Activated T-helper 17 cell treated with anti-CD3 and anti-CD28 coated beads, Interleukin-2, amount 50 U/mL, for 72 hours (primary cell): ENCODE results near the gene PROK2. TPM values are rescaled to one million over a fixed set of nuclear protein-coding genes. Genes with fewer than 3 reads are reported as not detected.

Source experiments
- ATAC-seq: fragments of 150-1000 bp; cut with Tn5 transposase; replicated peaks from 2 replicates; pipeline ENCODE4 v1.10.0; 2021; ENCODE audit warnings: mild to moderate bottlenecking, moderate library complexity
- H3K27ac Mint-ChIP-seq: one replicate; pipeline ENCODE4 v1.8.0; 2022; ENCODE audit warnings: mixed read lengths
- H3K27me3 Mint-ChIP-seq: one replicate; pipeline ENCODE4 v1.8.0; 2022; ENCODE audit warnings: mixed read lengths
- H3K36me3 Mint-ChIP-seq: one replicate; pipeline ENCODE4 v1.8.0; 2022; ENCODE audit warnings: low read depth, mild to moderate bottlenecking, mixed read lengths
- H3K4me1 Mint-ChIP-seq: one replicate; pipeline ENCODE4 v1.8.0; 2022; ENCODE audit warnings: mixed read lengths
- H3K4me3 Mint-ChIP-seq: one replicate; pipeline ENCODE4 v1.8.0; 2022; ENCODE audit warnings: mild to moderate bottlenecking, mixed read lengths
- H3K9me3 Mint-ChIP-seq: one replicate; pipeline ENCODE4 v1.8.0; 2022; ENCODE audit warnings: mixed read lengths
- total RNA-seq, 2 donors: library from RNA; stranded (reverse); gene quantifications; one replicate each; pipeline ENCODE4 v1.2.3, GENCODE V29; 2022

Gene PROK2, protein sequence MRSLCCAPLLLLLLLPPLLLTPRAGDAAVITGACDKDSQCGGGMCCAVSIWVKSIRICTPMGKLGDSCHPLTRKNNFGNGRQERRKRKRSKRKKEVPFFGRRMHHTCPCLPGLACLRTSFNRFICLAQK
- total RNA-seq: 1 to 10 TPM in 1 of 2 donors, under 1 TPM in 1; 0.61 to 4.6 TPM

DNA sequence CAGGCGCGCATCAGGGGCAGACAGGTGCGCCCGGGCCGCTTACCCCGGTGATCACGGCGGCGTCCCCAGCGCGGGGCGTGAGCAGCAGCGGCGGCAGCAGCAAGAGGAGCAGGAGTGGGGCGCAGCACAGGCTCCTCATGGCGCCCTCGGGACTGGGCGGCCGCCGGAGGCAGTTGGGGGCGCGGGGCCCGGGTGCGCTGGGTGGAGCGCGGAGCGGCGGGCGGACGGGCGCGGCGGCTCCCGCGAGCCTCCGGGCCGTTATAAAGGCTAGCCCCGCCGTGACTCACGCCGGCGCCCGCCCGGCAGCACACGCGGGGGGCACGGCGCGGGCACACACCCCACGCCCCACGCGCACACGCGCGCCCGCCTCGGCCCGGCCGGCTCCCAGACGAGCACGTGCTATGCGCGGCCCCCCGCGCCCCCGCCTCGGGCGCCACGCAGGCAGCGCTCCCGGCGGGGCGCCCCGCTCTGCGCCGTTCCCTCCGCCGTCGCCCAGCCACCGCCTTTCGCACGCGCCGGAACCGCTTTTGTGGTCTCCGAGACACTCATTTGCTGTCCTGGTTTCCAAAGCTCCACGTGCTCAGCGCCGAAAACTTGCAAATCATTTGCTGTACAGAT is at the start of gene PROK2:
TSS of gene PROK2 (minus strand) at position 235 of the 618 bp plus-strand sequence. CDS start at position 139, 96 bp downstream.
- peaks cover 49% of the 10 kb centered on the region for H3K27me3 Mint-ChIP-seq
- no peaks in the 10 kb centered on the region for H3K36me3 Mint-ChIP-seq
- no peak within 1 kb of the TSS for H3K27ac Mint-ChIP-seq
- peak; percentile 64 for ATAC-seq
- no peaks in the 10 kb centered on the region for H3K9me3 Mint-ChIP-seq
- H3K4me1 Mint-ChIP-seq: peaks cover 3% of the 10 kb centered on the region
- peak within 1 kb of the TSS; percentile 70 for H3K4me3 Mint-ChIP-seq

DNA sequence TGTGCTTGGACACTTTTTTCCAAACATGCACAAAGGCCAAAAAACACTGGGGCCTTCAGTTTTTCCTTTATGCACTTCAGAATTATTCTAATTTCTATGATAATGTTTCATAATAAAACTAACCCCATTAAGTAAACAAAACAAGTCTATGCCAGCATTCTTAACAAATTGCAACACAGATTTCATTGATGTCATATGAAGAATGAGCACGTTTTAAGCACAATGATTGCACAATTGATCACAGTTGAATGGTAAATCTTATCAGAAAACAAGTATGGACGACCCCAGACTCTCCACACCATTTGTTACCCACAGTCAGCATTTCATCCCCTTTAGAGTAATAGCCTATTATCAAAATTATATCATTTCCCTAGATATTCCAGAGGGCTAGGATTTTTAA is 46.7 kb upstream of the PROK2 start:
- ATAC-seq: no peak
- Mint-ChIP-seq H3K4me1 (peaks cover 4% of the 10 kb centered on the region), H3K27me3 (no peaks in the 10 kb centered on the region), H3K9me3 (no peaks in the 10 kb centered on the region), H3K27ac (no peak overlapping the region), H3K36me3 (no peaks in the 10 kb centered on the region), H3K4me3 (no peak overlapping the region)

DNA sequence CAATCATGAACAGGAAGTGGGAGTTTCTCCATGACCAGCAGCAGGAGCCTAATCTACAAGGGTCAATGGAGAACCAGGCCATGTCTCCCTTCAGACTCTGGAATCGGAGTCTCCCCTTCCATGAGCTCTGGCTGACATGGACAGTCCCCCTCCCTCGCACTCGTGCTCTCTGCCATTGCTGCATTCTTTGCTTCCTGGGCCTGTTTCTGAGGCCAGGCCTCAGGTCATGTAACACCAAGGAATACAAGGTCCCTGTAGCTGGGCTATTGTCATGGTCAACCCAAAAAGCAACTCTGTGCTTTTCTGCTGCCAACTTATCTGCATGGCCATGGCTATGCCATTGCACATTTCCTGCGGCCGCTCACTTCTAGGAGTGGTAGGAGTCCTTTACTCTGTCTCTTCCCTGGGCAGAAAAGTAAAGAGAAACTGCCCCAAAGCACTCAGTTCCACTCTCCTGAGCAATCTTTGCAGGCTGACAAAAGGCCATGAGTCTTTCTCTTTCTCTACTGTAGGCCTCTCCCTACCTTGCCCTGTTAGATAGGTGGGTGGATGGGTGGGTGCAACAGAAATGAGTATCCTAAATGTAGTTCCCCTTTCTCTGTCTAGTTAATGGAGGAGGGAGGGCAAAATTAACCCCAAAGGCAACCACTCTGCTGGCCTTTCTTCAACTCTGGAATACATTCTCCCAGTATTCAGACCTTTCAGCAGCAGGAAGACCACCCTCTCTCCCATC is 40.8 kb upstream of the PROK2 start:
- Mint-ChIP-seq H3K27ac (no peak overlapping the region), H3K4me3 (no peak overlapping the region), H3K9me3 (no peaks in the 10 kb centered on the region), H3K27me3 (peaks cover 4% of the 10 kb centered on the region), H3K36me3 (no peaks in the 10 kb centered on the region), H3K4me1 (peaks cover 4% of the 10 kb centered on the region)
- ATAC-seq: no peak

DNA sequence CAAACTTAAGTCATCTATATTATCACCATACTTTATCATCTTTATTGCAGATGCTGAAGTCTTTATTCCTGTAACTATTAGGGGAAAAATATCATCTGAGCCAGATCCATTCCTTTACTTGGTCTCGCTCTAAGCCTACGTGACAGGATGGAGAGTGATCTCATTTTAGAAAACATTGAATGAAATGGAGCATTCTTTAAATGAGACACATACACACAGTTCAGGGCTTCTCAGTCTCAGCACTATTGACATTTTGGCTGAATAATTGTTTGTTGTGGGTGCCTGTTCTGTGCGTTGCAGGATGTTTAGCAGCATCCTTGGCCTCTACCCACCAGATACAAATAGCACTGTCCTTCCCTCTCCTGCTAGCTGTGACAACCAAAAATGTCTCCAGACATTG is 36.2 kb upstream of the PROK2 start:
- Mint-ChIP-seq H3K27me3 (peaks cover 4% of the 10 kb centered on the region), H3K27ac (no peak overlapping the region), H3K4me3 (no peak overlapping the region), H3K36me3 (no peaks in the 10 kb centered on the region), H3K9me3 (no peaks in the 10 kb centered on the region), H3K4me1 (no peaks in the 10 kb centered on the region)
- ATAC-seq: no peak

DNA sequence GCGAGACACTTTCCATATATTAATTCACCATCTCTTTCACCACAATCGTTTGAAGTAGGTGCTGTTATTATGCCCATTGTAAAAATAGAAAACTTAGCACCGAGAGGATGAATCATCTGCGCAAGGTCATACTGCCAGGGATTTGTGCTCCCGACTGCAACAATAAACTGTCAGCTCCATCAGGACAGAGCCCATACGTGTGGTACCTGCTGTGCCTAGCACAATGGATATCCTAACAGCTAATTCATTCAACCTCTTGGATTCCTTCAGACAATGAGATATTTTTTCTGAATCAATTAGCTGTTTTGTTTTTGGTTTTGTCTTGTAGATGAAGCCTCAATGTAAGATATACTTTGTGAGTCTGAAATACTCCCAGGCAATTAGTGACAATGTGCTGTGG is 32.3 kb upstream of the PROK2 start:
- Mint-ChIP-seq H3K27me3 (no peaks in the 10 kb centered on the region), H3K27ac (no peak overlapping the region), H3K9me3 (no peaks in the 10 kb centered on the region), H3K4me3 (no peak overlapping the region), H3K36me3 (no peaks in the 10 kb centered on the region), H3K4me1 (no peaks in the 10 kb centered on the region)
- ATAC-seq: no peak

DNA sequence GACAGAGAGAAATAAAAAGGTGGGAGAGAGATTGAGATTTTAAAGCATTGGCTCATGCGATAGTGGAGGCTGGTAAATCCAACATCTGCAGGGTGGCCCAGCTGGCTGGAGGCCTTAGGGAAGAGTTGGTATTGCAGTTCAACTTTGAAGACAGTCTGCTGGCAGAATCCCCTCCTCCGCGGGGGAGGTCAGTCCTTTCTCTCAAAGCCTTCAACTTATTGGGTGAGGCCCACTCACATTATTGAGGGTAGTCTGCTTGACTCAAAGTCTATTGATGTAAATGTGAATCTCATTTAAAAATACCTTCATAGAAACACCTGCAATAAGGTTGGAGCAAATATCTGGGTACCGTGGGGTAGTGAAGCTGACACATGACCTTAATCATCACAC is 31.8 kb upstream of the PROK2 start:
- H3K9me3 Mint-ChIP-seq: no peaks in the 10 kb centered on the region
- no peak overlapping the region for H3K27ac Mint-ChIP-seq
- no peaks in the 10 kb centered on the region for H3K36me3 Mint-ChIP-seq
- H3K4me1 Mint-ChIP-seq: no peaks in the 10 kb centered on the region
- H3K4me3 Mint-ChIP-seq: no peak overlapping the region
- no peak for ATAC-seq
- H3K27me3 Mint-ChIP-seq: no peaks in the 10 kb centered on the region

DNA sequence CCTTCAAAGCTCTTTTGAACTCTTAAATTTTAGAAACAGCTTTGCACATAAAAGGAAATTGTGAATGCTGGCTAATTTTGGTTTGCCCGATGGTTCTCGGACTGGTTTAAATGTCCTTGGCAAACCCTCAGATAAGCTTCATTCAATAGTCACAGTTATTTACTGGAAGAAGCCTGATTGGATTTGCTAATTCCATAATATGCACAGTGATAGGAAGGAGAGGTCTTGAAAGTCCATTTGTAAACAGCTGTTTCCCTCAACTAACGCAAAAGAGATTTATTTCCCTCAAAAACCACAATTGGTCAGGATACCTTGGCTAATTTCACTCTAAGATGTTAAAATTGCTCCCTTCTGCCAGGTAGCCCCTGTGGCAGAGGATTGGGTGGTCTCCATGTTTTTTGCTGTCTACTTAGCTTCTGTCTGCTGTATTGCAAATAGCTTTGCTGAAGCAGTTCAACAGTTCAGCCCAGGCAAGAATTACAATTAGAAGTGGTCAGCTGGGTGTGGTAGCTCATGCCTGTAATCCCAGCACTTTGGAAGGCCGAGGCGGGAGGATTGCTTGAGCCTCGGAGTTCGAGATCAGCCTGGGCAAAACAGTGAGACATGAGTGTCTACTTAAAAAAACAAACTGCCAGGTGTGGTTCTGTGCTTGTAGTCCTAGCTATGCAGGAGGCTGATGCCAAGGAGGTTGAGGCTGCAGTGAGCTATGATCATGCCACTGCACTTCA is 30.6 kb upstream of the PROK2 start:
- Mint-ChIP-seq H3K9me3 (no peaks in the 10 kb centered on the region), H3K4me1 (no peaks in the 10 kb centered on the region), H3K4me3 (no peak overlapping the region), H3K27ac (no peak overlapping the region), H3K27me3 (no peaks in the 10 kb centered on the region), H3K36me3 (no peaks in the 10 kb centered on the region)
- no peak for ATAC-seq

DNA sequence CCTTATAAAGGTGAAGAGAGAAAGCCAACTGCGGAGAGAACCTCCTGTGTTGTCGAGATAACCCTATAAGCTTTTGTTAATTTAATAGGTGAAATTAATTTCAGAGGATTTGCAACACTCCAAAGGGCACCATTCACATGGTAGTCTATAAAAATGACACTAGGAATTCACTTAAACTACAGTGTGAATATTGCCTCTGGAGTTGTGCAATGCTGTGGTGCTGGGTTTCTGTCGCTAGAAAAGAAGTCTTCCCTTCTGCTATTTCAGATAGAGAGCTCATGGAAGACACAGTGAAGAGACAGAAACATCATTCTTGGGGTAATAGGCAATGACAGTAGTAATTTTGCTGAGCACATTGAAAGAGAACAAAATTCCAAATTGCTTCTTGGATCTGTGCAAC is 28.8 kb upstream of the PROK2 start:
- H3K27me3 Mint-ChIP-seq: no peaks in the 10 kb centered on the region
- H3K27ac Mint-ChIP-seq: no peak overlapping the region
- no peaks in the 10 kb centered on the region for H3K4me1 Mint-ChIP-seq
- no peak overlapping the region for H3K4me3 Mint-ChIP-seq
- no peaks in the 10 kb centered on the region for H3K9me3 Mint-ChIP-seq
- ATAC-seq: no peak
- H3K36me3 Mint-ChIP-seq: no peaks in the 10 kb centered on the region

DNA sequence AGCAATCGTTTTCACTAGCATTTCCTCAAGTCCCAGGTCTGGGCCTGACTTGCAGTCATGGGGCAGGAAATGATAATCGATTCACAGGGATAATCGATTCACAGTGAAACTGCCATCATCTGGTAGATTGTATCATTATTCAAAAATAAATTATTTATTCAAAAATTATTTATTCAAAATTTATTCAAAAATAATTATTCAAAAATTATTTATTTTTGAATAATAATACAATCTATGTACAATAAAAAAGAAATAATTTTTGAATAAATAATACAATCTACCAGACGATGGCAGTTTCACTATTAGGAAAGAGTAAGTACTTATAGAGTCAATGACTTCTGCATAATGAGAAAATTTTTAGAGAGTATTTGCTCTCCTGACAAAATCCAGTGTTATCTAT is 28.1 kb upstream of the PROK2 start:
- no peak for ATAC-seq
- H3K27me3 Mint-ChIP-seq: no peaks in the 10 kb centered on the region
- no peak overlapping the region for H3K27ac Mint-ChIP-seq
- no peaks in the 10 kb centered on the region for H3K36me3 Mint-ChIP-seq
- H3K4me3 Mint-ChIP-seq: no peak overlapping the region
- H3K4me1 Mint-ChIP-seq: no peaks in the 10 kb centered on the region
- no peaks in the 10 kb centered on the region for H3K9me3 Mint-ChIP-seq

DNA sequence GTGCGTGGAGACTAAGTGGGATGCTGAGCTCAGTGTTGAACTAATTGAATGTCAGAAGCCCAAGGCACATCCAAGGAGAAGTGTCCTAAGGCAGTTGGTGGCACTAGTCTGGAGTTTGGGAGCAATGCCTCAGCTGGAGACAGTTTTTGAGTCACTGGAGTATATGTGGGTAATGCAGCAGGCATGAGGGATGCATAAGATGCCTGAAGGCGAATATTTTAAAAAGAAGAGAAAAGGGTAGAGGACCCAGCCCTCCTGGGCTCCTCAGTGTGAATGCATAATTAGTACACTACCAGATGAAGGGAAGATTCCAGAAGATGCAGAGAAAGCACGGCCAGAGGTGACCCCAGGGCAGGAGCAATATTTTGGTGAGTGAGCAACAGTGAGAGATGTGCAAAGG is 25.1 kb upstream of the PROK2 start:
- Mint-ChIP-seq H3K4me3 (no peak overlapping the region), H3K27ac (no peak overlapping the region), H3K36me3 (no peaks in the 10 kb centered on the region), H3K4me1 (no peaks in the 10 kb centered on the region), H3K9me3 (no peaks in the 10 kb centered on the region), H3K27me3 (peaks cover 3% of the 10 kb centered on the region)
- no peak for ATAC-seq

DNA sequence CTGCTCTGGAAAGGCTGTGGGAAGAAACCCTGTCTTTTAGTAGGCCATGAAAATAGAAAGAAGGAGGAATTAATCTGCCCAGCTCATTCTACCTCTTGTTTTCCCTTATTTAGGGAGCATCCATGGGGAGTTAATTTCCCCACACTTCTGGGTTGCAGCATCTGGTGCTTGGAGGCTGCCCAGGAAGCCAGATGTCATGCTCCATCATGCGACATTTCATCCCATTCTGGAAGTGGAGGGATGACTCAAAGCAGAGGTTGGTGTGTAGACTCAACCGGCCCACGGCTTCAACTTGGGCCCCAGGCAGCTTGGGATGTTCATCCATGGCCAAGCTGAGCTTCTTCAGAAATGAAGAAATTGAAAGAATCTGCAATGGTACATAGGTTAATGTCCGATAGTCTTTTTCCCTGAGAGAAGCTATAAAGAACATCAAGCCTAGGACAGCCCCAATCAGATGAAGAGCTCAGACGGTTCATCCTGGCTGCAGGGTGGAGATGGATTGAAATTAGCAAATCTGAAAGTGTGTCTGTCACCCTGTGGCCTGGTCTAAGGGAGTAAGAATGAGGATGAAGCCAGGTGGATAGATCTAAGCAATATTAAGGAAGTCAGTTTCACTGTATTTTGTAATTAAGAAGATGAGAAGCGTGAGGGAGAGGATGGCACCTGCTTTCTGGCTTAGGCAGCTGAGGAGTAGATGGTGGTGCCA is 24.5 kb upstream of the PROK2 start:
- no peak for ATAC-seq
- Mint-ChIP-seq H3K9me3 (no peaks in the 10 kb centered on the region), H3K36me3 (no peaks in the 10 kb centered on the region), H3K4me1 (no peaks in the 10 kb centered on the region), H3K4me3 (no peak overlapping the region), H3K27me3 (peaks cover 3% of the 10 kb centered on the region), H3K27ac (no peak overlapping the region)

DNA sequence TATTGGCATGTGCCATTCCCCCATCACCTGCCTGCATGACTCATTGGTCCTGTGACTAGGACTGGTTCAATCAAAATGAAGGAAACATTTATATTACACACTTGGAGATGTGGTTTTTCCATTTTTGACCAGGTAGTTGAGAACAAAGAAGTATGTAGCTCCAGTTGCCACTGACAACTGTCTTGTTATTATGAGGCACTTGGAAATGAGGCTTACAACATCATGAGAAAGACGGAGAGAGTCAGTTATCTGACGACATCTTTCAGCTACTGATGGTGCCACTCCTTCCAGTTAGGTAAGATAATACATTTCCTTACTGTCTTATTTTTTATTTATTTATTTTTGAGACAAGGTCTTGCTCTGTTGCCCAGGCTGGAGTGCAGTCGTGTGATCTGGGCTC is 21.8 kb upstream of the PROK2 start:
- Mint-ChIP-seq H3K4me1 (no peaks in the 10 kb centered on the region), H3K4me3 (no peak overlapping the region)

DNA sequence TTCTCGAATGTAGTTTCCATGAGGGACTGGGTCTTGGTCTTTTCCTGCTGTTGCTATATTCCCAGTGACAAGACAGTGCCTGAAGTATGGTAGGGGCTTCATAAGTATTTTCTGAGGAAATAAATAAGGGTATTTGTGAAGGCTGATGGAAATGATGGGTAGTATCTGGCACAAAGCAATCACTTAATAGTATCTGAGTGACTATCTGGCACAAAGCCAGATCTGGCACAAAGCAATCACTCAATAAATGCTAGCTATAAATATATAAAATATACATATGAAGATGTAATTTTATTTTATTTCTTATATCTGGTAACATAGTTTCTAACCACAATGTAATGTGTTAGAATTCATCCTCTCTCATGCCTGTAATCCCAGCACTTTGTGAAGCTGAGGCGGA is 20.7 kb upstream of the PROK2 start:
- no peaks in the 10 kb centered on the region for H3K9me3 Mint-ChIP-seq
- no peak overlapping the region for H3K4me3 Mint-ChIP-seq
- peaks cover 8% of the 10 kb centered on the region for H3K27me3 Mint-ChIP-seq
- ATAC-seq: no peak
- no peaks in the 10 kb centered on the region for H3K36me3 Mint-ChIP-seq
- no peaks in the 10 kb centered on the region for H3K4me1 Mint-ChIP-seq
- no peak overlapping the region for H3K27ac Mint-ChIP-seq

More for the DNA sequence above, 21.8 kb upstream of the PROK2 start:
- Mint-ChIP-seq H3K36me3 (no peaks in the 10 kb centered on the region), H3K27me3 (peaks cover 8% of the 10 kb centered on the region), H3K27ac (no peak overlapping the region), H3K9me3 (no peaks in the 10 kb centered on the region)
- no peak for ATAC-seq

DNA sequence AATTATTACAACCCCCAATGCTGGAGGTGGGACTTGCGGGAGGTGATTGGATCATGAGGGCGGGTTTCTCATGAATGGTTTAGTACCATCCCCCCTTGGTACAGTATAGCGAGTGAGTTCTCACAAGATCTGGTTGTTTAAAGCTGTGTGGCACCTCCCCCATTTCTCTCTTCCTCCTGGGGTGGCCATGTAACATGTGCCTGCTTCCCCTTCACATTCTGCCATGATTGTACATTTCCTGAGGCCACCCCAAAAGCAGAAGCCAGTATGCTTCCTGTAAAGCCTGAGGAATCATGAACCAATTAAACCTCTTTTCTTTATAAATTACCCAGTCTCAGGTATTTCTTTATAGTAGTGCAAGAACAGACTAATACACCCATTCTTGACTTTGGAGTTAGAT is 20.3 kb upstream of the PROK2 start:
- Mint-ChIP-seq H3K4me1 (no peaks in the 10 kb centered on the region), H3K36me3 (no peaks in the 10 kb centered on the region), H3K27ac (no peak overlapping the region), H3K27me3 (peaks cover 10% of the 10 kb centered on the region), H3K4me3 (no peak overlapping the region), H3K9me3 (no peaks in the 10 kb centered on the region)
- ATAC-seq: no peak
